Hematopoietic multipotent progenitor cell (in vitro differentiated cells): ENCODE measurements around the gene DOCK4. TPM values are rescaled to one million over a fixed set of nuclear protein-coding genes. Genes with fewer than 3 reads are reported as not detected.
A peak's percentile ranks its signal among the peaks of the same experiment; 100 is the strongest.

Experiments used
- DNase-seq, 3 donors: peaks; one replicate each; pipeline ENCODE4 v3.0.0-alpha.2; 2011 to 2015; ENCODE audit warnings: low read depth in 2 of 3, low spot score in 2 of 3
- total RNA-seq: library from RNA; depleted of rRNA; stranded (reverse); fragments of >200 nt; gene quantifications from one replicate; pipeline ENCODE4 v1.2.3, GENCODE V29; 2012

Gene DOCK4
- total RNA-seq, 1 donor, result 2.4 TPM

GRCh38 chr7:112161253-112162141, 44.7 kb downstream of the DOCK4 start:
- DNase-seq, result no peak

DNA sequence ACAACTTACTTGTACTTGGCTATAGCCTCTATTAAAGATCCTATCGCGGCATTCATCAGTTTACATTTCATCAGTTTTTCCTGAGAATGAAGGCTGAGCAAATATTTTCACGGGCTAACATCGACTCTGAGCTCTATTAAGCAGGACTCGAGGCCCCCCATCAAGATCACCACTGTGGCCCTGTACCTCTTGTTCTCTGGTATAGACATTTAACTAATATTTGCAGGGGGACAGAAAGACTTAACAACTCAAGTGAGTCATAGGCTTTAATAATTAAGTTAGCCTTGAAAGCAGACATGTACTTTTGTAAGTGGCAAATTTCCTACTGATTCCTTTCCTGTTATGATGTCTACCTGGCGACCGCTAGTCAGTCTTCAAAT, 45.4 kb downstream of the DOCK4 start:
- DNase-seq, result no peak

- no peak for DNase-seq
Measured at GRCh38 chr7:112160130-112160770, 45.9 kb downstream of the DOCK4 start.

GRCh38 chr7:112159351-112159750, 46.8 kb downstream of the DOCK4 start:
- peak in 2 of 3 donors; percentile 35 to 64 for DNase-seq

GRCh38 chr7:112157072-112157471, 49.1 kb downstream of the DOCK4 start:
- DNase-seq, result peak in 2 of 3 donors; percentile 84 to 96

DNA sequence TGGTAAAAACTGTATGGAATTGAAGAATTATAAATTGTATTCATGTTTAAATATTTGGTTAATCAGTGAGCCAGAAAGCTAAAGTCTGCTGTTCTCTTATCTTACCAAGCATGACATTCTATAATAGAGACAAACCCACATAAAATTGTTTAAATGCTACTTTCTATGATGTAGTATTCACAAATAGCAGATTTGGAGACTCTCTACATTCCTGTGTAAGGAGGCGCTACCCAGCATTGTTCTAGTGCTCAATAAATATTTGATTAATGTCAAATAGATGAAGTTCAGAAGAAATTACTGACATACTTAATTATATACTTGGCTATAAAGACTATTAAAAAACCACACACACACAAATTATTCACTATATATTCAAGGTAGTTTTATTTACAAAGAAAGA, 49.8 kb downstream of the DOCK4 start:
- no peak for DNase-seq

DNA sequence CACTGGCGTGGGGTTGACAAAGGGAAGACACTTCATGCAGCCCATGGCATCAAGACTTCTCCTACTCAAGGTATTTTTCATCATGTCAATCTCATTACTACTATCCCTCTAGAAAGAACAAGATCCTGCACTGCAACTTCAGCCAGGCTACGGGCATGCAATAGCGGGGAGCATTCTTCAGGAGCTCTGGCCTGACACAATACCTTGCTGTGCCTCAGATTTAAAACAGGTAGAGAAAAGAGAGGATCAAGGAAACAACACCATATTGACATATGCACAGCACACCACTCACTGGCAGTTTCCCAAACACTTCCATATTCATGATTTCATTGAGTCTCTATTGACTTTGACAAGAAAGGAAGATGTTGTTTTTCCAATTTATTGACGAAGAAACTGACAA, 51.5 kb downstream of the DOCK4 start:
- no peak for DNase-seq

DNA sequence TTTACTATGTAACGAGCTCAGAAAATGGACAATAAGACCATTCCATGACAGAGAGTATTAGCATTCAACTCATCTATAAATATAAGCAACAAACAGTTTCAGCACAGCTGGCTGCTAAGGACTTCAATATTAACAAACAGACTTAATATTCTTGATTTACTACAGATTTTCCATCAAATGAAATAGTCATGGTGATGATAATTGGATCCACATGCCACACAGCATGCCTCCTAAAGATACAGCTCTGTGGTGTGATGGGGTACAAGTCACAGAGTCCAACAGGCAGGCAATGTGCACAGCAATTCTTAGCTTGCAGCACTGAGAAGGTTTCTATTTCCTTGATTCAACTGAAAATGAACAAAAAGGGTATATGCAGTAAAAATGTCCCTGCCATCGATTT, 54.0 kb downstream of the DOCK4 start:
- no peak for DNase-seq

- DNase-seq, result no peak
Measured at GRCh38 chr7:112150823-112151641, 55.2 kb downstream of the DOCK4 start.

GRCh38 chr7:112149734-112150133, 56.5 kb downstream of the DOCK4 start:
- DNase-seq, result no peak

GRCh38 chr7:112147793-112148361, 58.3 kb downstream of the DOCK4 start:
- DNase-seq, result no peak

GRCh38 chr7:112145206-112145605, 61.0 kb downstream of the DOCK4 start:
- no peak for DNase-seq

- no peak for DNase-seq
Measured at GRCh38 chr7:112144284-112145059, 61.7 kb downstream of the DOCK4 start.

GRCh38 chr7:112143582-112143981, 62.6 kb downstream of the DOCK4 start:
- DNase-seq, result no peak

GRCh38 chr7:112143136-112143535, 63.1 kb downstream of the DOCK4 start:
- DNase-seq, result no peak

DNA sequence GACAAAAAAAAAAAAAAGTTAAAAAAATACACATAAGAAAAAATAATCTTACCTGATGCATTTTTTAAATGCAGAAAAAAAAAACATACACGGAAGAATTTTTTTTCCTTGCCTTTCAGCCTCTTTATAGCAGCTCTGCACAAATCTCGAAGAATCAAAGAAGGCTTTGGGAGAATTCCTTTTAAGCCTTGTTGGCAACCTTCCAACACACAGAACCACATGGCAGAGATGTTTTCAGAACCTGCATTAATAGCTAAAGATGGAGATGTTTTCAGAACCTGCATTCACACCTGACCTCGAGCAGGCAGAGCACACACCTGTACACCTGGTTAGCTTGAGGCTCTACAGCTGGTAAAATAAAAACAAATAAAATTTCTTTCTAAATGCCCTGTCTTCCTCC, 65.6 kb downstream of the DOCK4 start:
- DNase-seq, result no peak

GRCh38 chr7:112138938-112139337, 67.3 kb downstream of the DOCK4 start:
- DNase-seq, result no peak

DNA sequence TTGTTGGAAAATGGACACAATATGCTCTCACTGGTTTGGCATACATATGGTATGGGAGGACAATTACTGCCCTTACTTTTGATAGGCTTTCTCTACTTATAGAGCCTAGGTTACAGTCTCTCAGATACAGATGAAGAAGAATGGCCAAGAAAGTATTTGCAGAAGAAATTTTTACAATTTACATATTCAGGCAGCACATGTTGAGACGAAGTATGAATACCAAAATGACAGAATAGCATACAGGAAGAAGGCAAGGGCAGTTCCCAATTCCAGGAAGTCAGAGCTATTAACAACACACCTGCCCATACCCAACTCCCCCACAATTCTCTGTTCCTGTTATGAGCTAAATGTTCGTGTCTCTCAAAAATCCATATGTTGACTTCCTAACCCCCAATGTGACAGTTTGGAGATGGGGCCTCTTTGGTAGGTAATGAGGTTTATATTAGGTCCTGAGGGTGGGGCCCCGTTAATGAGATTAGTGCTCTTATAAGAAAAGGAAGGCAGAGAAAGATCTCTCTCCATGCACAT, 67.8 kb downstream of the DOCK4 start:
- DNase-seq, result no peak

DNA sequence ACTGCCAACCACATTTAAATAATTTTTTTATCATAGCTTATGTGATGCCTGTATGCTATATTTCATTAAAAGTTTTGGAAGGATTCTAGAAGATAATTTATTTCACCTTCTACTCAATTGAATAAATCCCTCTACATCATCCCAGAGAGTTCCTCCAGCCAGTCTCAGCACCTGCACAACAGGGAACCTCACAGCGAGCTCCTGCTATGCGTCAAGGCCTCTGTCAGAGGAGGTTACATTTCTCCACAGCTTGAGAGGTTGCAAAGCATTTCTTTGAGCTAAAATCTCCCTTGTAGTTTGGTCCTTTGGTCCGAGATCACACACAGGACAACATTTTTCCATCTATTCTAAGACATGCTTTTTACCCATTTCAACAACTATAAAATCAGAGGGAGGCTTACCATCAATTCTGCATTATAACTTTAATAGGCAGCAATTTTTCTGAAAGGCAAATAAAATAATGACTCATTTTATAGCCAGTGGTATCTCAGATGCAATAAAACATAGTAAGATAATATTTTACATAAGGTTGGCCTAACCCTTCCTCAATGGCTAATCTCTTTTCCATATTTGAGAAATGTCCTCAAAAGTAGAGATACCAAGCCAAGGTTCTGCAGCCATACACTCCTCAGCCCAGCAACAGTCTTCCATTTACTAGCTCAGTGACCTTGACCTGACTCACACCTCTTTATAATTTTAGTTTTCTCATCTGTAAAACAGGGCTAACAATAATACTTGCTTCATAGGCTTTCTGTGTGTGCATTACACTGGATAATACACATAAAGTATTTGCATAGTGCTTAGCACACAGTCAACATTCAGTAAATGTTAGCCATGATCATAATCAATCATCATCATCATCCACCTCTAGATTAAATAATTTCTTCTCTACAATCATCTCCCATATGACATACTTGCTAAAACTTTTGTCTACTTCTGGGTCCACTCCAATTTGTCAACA, 68.8 kb downstream of the DOCK4 start:
- DNase-seq, result no peak
